ENCODE measurements around the gene PLA2G3. TPM values are rescaled to one million over a fixed set of nuclear protein-coding genes. Genes with fewer than 3 reads are reported as not detected.

PLA2G3 gene
- total RNA-seq, 1 experiment from 2014 or later = not detected

DNA sequence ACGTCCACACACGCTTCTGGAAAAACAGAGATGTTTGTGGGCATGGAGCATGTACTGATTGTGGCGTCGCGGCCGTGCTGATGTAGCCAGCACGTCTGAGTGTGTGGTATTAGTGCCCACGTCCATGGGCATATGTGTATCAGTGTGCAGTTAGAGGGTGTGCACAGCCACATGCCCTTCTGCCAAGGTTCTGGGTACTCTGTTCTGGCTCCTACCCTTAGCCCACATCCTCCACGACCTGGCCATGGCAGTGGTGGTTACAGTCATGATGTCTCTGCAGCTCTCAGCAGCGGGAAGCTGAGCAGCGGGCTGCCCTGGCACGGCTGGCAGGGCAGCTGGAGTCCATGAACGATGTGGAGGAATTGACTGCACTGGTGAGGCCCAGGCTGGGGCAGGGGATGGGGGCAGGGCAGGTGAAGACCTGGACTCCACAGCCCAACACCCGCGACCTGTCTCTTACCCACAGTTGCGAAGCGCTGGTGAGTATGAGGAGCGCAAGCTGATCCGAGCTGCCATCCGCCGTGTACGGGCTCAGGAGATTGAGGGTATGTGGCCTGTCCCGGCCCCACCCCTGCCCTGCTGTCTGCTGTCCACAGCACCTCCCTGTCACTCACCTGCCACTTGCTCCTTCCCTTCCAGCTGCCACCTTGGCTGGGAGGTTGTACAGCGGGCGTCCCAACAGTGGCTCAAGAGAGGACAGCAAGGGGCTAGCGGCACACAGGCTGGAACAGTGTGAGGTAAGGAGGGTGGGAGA is 51.9 kb downstream of the PLA2G3 start:
- peaks cover 30 to 41% of the 10 kb centered on the region in 2 experiments; a peak in 3 of 4 replicates for H3K36me3 ChIP-seq (ENCODE audit: control insufficient read depth in 1 of 2, insufficient read depth in 2 of 2, low read length in 2 of 2)
- no peak for ATAC-seq
- H3K4me1 ChIP-seq (ENCODE audit: control insufficient read depth in 1 of 2, insufficient read depth in 2 of 2, low read length in 2 of 2) = peaks cover 7 to 35% of the 10 kb centered on the region in 2 experiments
- H3K4me3 ChIP-seq (replicated peaks in 1 of 2; ENCODE audit: low read depth in 1 of 2, low read length in 2 of 2) = no peak overlapping the region
- no peaks in the 10 kb centered on the region for H3K9me2 ChIP-seq (ENCODE audit: insufficient read depth)
- ChIA-PET POLR2A (interaction anchor here (0.6 kb wide), 1 partner anchor 748 kb away, joined by 6 read pairs; no protein-coding TSS in a partner anchor), RAD21 (ENCODE audit: low non-redundant PET in 1 of 2, low total read pairs in 2 of 2, uncharacterized antibody in 2 of 2, unreplicated experiment in 2 of 2) (no interaction called here), CTCF (interaction anchor here (0.6 to 1.1 kb wide), 4 partner anchors 19 to 439 kb away, joined by 3 to 4 read pairs (median 4); partner anchors contain the start of gene SELENOM)
- no peak overlapping the region for H3K4me2 ChIP-seq (ENCODE audit: low read length)
- H3K27me3 ChIP-seq (ENCODE audit: insufficient read depth, low read length) = no peaks in the 10 kb centered on the region
- intact Hi-C loops (cut with micrococcal nuclease) = loop anchor here (5.0 to 10.0 kb wide), 2 partner anchors 144 to 664 kb away; partner anchors contain the start of gene MTFP1
- no peak overlapping the region for H2AFZ ChIP-seq (ENCODE audit: low read depth, low read length, poor library complexity, severe bottlenecking)
- TF ChIP-seq SRF (IDR thresholded peaks at IDR 0.05; ENCODE audit: low read depth) = no peak
- H3K9ac ChIP-seq (ENCODE audit: low read length) = no peak overlapping the region
- peaks cover 31% of the 10 kb centered on the region for H3K79me2 ChIP-seq (ENCODE audit: insufficient read depth, low read length)
- no TSS peak for BruUV-seq (replicated peaks)
- H3K9me3 ChIP-seq (ENCODE audit: control insufficient read depth in 1 of 2, insufficient read depth in 1 of 2, low read depth in 1 of 2, low read length in 2 of 2) = no peaks in the 10 kb centered on the region
- H3K27ac ChIP-seq (ENCODE audit: low read depth, low read length) = no peak overlapping the region
- DNase-seq (ENCODE audit: low read depth, low spot score) = no peak
- no peaks in the 10 kb centered on the region for H4K20me1 ChIP-seq (ENCODE audit: insufficient read depth)

DNA sequence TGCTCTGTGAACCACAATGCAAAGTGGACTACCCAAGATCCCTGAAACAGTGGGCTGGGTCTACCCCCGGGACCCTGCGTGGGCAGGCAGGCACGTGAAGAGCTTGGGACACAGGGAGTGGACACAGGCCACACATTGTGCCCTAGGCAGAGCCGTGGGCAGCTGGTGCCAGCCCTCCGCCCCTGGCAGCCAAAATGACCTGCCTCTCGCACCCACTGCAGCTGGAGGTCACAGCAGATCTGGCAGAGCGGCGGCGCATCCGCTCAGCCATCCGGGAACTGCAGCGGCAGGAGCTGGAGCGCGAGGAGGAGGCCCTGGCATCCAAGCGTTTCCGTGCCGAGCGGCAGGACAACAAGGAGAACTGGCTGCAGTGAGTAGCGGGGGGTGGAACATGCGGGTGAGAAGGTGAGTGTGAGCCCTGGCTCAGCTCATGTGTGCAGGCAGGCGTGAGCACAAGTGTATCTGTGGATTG is 52.5 kb downstream of the PLA2G3 start:
- peaks cover 37% of the 10 kb centered on the region for H3K79me2 ChIP-seq (ENCODE audit: insufficient read depth, low read length)
- RAD21 ChIA-PET (ENCODE audit: low non-redundant PET in 1 of 2, low total read pairs in 2 of 2, uncharacterized antibody in 2 of 2, unreplicated experiment in 2 of 2) = no interaction called here

More for the DNA sequence above, 52.5 kb downstream of the PLA2G3 start:
- no peak for TF ChIP-seq POLR2AphosphoS5 (IDR thresholded peaks at IDR 0.05; ENCODE audit: low read depth, low read length)
- no peak for TF ChIP-seq EZH2 (IDR thresholded peaks at IDR 0.05)
- TF ChIP-seq EZH2phosphoT487 (IDR thresholded peaks at IDR 0.05; ENCODE audit: borderline replicate concordance) = no peak
- no peak for TF ChIP-seq FOSL1 (IDR thresholded peaks at IDR 0.05; ENCODE audit: low read depth)
- TF ChIP-seq SRF (IDR thresholded peaks at IDR 0.05; ENCODE audit: low read depth) = no peak
- TF ChIP-seq, protein P1, sequence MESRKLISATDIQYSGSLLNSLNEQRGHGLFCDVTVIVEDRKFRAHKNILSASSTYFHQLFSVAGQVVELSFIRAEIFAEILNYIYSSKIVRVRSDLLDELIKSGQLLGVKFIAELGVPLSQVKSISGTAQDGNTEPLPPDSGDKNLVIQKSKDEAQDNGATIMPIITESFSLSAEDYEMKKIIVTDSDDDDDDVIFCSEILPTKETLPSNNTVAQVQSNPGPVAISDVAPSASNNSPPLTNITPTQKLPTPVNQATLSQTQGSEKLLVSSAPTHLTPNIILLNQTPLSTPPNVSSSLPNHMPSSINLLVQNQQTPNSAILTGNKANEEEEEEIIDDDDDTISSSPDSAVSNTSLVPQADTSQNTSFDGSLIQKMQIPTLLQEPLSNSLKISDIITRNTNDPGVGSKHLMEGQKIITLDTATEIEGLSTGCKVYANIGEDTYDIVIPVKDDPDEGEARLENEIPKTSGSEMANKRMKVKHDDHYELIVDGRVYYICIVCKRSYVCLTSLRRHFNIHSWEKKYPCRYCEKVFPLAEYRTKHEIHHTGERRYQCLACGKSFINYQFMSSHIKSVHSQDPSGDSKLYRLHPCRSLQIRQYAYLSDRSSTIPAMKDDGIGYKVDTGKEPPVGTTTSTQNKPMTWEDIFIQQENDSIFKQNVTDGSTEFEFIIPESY (IDR thresholded peaks at IDR 0.05; ENCODE audit: extremely low read depth, insufficient replicate concordance, low read length) = no peak
- no peak for TF ChIP-seq JUND (IDR thresholded peaks at IDR 0.05)
- TF ChIP-seq CBX3 (IDR thresholded peaks at IDR 0.05; ENCODE audit: low read depth) = no peak
- TF ChIP-seq CEBPB (IDR thresholded peaks at IDR 0.05; ENCODE audit: low read depth) = no peak
- TF ChIP-seq POLR2A (IDR thresholded peaks at IDR 0.05; ENCODE audit: borderline replicate concordance, extremely low read depth, insufficient read depth, insufficient read length) = no peak
- TF ChIP-seq RAD21 (IDR thresholded peaks at IDR 0.05; ENCODE audit: low read depth) = no peak
- TF ChIP-seq SP1 (IDR thresholded peaks at IDR 0.05; ENCODE audit: low read depth) = no peak
- no peak for TF ChIP-seq YY1 (IDR thresholded peaks at IDR 0.05; ENCODE audit: extremely low read depth, insufficient replicate concordance, low read depth, low read length)
- no peak overlapping the region for H3K9ac ChIP-seq (ENCODE audit: low read length)
- no peak overlapping the region for H2AFZ ChIP-seq (ENCODE audit: low read depth, low read length, poor library complexity, severe bottlenecking)
- intact Hi-C loops (cut with micrococcal nuclease) = loop anchor here (5.0 to 10.0 kb wide), 2 partner anchors 145 to 663 kb away; partner anchors contain the start of gene MTFP1
- no peaks in the 10 kb centered on the region for H3K9me3 ChIP-seq (ENCODE audit: control insufficient read depth in 1 of 2, insufficient read depth in 1 of 2, low read depth in 1 of 2, low read length in 2 of 2)
- H3K9me2 ChIP-seq (ENCODE audit: insufficient read depth) = no peaks in the 10 kb centered on the region
- H3K36me3 ChIP-seq (ENCODE audit: control insufficient read depth in 1 of 2, insufficient read depth in 2 of 2, low read length in 2 of 2) = peaks cover 28 to 39% of the 10 kb centered on the region in 2 experiments; a peak in 3 of 4 replicates
- no peaks in the 10 kb centered on the region for H4K20me1 ChIP-seq (ENCODE audit: insufficient read depth)
- CTCF ChIA-PET = interaction anchor here (1.1 kb wide), 1 partner anchor 438 kb away, joined by 3 read pairs; no protein-coding TSS in a partner anchor
- H3K4me3 ChIP-seq (replicated peaks in 1 of 2; ENCODE audit: low read depth in 1 of 2, low read length in 2 of 2) = no peak overlapping the region
- ATAC-seq (no peak), DNase-seq (ENCODE audit: low read depth, low spot score) (no peak)
- no peaks in the 10 kb centered on the region for H3K27me3 ChIP-seq (ENCODE audit: insufficient read depth, low read length)
- no peak overlapping the region for H3K4me2 ChIP-seq (ENCODE audit: low read length)
- no peak overlapping the region for H3K27ac ChIP-seq (ENCODE audit: low read depth, low read length)
- POLR2A ChIA-PET = interaction anchor here (0.6 kb wide), 1 partner anchor 747 kb away, joined by 6 read pairs; no protein-coding TSS in a partner anchor
- no TSS peak for BruUV-seq (replicated peaks)
- H3K4me1 ChIP-seq (ENCODE audit: control insufficient read depth in 1 of 2, insufficient read depth in 2 of 2, low read length in 2 of 2) = peaks cover 14 to 41% of the 10 kb centered on the region in 2 experiments

Data from HCT116 (cell line).